GDM1 (cell line): ENCODE measurements around the gene CCNDBP1.

Source experiments
- DNase-seq: peaks from one replicate; lab custom pipeline; 2025; lab: John Stamatoyannopoulos, UW

Gene CCNDBP1

DNA sequence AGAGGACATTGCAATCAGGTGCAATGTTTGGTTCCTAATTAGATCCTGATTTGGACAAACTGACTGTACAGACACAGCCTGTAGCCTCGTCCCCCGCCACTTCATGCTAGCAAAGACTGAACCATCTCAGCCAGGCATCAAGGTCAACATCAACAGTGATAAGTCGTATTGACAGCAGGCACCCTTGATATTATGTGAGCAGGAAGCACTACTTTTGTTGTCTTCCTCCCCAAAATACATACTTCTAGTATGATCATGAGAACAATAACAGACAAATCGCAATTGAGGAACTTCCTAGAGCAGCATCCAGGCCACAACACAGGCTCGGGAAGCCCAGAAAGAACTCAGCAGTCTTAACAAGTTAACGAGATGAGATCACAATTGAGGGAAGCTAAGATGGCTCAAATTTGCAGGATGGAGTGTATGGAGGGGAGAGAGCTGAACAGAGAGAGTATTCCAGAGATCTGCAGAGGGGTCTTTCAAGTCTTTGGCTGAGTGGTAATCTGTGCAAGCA is 61.1 kb downstream of the CCNDBP1 start:
- DNase-seq = peak; percentile 23
